G401.6 (cell line): ENCODE measurements around the gene FBXO5.
A peak's percentile ranks its signal among the peaks of the same experiment; 100 is the strongest.
"Not testable (repeated sequence)": the region's sequence is repeated elsewhere in the genome, so short reads cannot be mapped to it uniquely, and the experiment has no call there.

Experiments
- FAIRE-seq: peaks from 2 replicates; lab custom pipeline; 2012; peaks lifted over from hg19 to GRCh38; lab: Jason Lieb, UNC

The FBXO5 gene

DNA sequence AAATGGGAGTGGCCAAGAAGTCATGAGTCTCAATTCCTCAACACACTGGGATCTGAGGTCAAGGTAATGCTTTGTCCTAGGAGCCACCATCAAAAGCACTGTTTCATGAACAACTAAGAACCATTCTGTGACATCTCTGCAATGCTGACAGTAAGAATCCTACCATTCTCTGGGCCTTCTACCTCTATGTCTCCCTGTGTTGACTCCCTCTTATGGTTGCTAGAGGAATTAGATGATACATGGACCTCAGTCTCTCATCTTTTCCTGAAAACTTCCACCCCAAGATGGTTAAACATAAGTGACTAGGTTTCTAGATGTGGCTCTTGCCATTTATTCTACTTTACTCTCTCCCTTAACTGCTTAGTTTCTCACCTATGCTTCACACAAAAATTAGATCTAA lies 10.6 kb upstream of the FBXO5 start:
- FAIRE-seq, result no peak

- no peak for FAIRE-seq
Measured at GRCh38 chr6:152986978-152987377, 4.1 kb upstream of the FBXO5 start.

GRCh38 chr6:152985300-152985699 lies 2.5 kb upstream of the FBXO5 start:
- not testable (repeated sequence) for FAIRE-seq

DNA sequence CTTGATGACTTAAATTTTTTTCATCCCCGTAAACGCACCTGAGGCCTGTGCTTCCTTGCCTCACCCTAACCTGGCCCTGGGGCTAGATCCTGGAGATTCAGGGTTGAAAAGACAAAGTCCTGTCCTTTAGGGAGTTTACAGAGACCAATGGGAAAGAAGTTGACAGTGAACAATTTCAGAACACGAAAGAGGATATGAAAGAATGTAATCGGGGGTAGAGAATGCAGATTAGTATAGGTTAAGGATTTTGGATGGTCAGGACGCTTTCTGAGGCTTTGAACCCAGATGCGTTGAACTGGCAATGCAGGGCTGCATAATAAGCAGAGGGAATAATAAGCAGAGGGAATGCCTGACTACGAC lies 1.7 kb upstream of the FBXO5 start:
- FAIRE-seq, result no peak

- FAIRE-seq, result no peak
Measured at GRCh38 chr6:152983637-152984512, 1.0 kb upstream of the FBXO5 start.

DNA sequence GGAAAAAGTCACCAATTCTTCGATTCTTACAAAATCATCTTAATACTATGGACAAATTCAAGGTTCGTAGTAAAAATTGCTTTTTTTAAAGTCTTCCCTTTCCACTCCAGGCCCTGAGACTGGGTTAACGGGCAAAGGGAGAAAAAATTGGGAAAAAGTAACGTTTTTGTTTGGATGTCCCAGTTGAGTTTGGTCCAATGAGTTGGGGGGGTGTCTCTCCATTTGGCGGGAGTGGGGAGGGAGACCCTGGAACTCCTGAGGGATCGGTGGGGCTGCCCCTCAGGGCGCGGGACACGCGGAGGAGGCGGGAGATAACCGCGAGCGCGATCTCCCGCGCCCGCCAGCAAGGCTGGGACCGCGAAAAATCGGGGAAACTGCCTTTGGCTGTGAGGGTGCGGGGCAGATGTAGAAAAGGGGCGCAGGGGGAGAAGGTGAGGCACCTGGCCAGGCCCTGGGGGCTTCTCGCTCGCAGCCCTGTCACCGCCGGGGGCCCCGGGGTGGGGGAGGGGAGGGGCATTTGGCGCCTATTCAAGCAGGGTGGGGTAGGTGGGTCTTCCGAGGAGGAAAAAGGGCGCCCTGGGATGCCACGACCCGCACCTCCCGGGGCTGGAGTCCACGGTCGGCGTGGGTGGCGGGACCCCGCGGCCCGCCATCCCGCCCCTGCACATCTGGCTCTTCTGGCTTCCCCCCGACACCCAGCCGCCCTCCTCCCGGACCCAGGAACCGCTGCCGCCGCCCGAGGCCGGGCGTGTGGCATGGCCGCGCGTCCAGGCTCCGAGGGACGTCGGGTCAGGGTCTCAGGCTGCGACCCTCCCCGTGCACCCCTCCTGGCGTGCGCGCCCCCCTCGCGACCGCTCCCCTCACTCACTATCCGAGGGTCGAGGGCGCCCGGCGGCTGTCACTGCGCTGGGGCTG lies 595 bp downstream of the FBXO5 start:
- no peak for FAIRE-seq

DNA sequence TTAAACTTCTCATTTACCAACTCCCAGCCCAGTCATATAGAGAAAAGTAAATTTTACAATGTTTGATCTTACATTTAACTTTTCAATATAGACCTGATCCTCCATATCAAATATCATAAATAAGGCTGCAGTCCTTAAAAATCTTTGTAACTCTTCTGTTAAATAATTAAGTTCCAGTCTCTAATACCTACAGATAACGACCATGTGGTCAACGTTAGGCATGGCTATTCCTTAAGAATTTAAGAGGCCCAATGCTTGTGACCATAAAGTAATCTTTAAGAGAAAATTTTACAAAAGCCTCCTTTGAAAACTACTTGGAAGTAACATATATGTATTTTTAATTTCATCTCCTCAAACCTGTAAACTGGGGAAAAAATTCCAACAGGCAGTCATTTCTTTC lies 1.6 kb downstream of the FBXO5 start:
- no peak for FAIRE-seq

DNA sequence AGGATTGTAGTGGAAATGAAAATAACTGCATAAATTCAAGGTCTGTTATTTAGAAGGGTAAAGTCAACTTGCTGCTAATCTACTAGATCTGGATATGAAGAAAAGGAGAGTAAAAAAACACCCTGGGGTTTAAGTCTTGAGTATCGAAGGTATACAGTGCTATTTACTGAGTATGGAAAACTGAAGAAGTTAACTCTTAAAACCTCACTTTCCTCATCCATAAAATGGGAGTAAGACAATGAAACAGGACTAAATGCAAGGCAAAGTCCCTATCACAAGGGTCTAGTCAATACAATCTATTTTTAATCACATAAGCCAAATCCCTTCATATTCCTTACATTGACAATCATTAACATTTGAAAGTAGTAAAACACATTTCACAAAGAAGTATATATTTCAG lies 2.2 kb downstream of the FBXO5 start:
- FAIRE-seq, result no peak

DNA sequence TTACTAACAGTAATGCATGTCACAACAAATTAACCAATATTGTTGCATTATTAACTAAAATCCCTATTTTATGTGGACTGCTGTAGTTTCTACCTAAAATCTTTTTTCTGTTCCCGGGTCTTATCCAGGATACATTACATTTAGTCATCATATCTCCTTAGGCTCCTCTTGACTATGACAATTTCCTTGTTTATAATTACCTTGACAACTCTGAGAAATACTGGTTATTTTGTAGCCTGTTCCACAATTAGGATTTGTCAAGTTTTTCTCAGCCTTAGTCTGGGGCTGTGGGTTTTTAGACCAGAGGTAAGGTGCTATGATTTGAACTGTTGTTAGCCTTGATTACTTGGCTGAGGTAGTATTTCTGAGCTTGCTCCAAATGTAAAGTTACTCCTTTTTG lies 3.7 kb downstream of the FBXO5 start:
- FAIRE-seq, result no peak

- no peak for FAIRE-seq
Measured at GRCh38 chr6:152978058-152978457, 4.8 kb downstream of the FBXO5 start.

DNA sequence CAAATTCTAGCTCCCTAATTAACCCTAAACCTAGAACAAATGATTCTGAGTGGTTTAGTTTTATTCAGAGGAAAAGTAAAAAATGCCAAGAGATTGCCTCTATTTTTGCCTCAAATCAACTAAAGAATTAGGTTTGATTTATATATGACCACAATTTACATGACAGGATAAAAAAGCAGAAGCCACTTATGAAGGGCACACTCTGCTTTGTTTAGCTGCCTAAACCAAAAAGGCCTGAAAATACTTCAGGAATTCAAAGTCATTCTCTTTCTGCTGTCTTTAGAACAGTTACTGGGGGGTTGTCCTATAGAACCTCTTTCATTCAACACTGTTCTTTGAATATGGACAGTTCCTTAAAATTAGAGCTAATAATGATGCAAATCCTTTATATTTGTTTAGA lies 5.3 kb downstream of the FBXO5 start:
- FAIRE-seq, result no peak

DNA sequence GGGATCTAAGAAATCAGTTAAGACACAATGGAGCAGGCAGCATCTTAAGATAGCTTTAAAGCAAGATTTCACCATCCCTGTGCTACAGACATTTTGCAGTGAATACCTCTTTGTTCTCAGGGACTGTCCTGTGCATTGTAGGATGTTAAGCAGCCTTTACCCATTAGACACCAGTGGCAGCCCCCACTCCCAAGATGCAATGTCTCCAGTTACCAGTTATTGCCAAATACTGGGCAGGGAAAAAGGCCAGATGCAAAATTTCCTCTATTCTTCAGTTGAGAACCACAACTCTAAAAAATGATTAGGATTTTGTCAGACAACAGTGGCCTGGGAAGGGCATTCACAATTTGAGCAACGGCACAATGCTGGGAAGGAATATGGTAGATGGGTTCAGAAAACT lies 6.1 kb downstream of the FBXO5 start:
- FAIRE-seq, result no peak

DNA sequence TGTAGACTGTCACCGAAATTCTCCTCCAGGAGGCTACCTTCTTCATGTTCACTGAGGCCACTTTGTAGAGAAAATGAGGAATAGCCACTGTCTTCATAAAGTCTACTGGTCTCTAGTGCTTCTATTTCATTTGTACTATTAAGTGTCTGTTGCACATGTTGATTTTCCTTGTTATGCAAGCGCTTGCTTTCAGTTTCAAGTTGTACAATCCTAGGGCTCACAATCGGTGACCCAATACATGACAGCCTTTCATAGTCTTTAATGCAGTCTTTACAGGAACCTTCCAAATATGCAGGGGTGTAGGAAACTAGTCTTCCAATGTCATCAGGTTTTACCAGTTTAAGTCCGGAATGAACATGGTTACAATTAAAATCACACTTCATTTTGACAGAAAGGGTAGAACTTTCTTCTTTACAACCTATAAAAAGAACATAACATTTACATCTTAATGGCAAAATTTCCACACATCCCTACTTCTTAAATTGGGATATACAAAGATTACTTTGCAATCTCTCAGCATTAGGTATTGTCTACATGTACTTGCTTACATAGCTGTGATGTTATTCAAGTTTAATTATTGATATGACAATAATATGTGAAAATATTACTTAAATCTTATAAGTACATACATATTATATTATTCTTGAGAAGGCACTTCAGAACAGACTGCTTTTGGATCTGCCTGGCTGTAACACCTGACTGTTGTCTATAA lies 7.5 kb downstream of the FBXO5 start:
- FAIRE-seq, result no peak

DNA sequence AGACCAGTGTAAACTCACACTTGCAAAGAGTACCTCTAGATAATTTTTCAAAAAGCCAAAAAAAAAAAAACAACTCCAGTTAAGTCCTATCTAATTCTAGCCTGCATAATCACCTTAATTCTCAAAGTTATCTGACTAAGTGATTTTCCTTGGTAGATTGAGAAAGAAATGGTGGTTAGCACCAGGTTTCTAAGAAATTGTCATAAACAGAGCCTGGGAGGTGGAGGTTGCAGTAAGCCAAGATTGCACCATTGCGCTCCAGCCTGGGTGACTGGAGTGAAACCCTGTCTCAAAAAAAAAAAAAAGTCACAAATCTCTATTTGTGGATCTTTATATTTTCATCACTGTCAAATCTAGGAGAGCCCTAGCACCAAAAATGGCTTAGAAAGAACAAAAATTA lies 8.9 kb downstream of the FBXO5 start:
- no peak for FAIRE-seq

DNA sequence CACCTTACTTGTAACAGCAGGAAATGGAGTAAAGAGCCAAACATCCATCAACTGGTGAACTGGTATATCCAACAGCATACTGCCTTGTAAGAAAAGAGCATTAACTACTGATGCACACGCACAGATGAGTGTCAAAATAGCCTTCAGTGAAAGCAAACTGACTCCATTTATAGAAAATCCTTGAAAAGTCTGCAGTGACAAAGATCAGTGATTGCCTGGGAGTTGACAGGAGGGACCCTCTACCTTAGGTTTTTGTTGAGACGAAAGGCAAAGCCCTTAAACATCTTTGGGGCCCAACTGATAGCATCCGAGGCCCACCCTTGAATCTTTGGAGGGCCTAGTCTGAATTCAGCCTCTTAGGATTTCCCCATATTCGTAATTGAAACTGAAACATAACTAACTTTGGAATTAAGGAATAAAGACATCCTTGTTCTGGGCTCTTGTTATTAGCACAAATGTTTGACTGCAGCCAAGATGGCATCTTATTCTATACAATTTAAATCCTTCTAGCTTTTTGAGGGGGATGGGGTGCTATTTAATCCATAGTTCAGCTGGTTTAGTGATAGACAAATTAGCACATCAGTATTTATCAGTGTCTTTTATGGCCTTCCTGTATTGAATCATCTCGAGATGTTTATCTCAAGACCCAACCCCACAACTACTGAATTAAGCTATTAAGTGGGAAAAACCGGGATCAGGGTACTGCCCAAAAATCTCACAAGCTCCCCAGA lies 13.0 kb downstream of the FBXO5 start:
- FAIRE-seq, result no peak

- FAIRE-seq, result not testable (repeated sequence)
Measured at GRCh38 chr6:152966168-152966894, 16.5 kb downstream of the FBXO5 start.

DNA sequence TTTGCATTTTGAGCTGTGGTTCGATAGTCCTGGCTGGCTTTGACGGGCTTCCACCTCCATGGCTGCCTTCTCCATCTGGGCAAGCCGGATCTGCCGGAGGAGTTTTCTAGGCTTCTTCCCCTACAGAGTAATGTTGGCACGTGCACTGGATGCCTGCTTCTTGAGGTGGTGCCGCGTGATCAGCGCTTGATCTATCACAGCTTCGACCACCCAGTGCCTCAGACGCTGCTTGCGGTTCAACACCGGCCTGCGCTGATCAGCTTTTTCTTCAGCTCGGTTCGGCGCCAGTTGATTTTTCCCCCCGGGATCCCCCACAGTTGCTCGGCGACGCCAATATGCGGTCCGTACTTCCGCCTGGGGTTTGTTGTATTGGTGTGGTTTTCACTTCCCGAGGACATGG lies 23.5 kb downstream of the FBXO5 start:
- no peak for FAIRE-seq

GRCh38 chr6:152957796-152958195 lies 25.0 kb downstream of the FBXO5 start:
- no peak for FAIRE-seq

DNA sequence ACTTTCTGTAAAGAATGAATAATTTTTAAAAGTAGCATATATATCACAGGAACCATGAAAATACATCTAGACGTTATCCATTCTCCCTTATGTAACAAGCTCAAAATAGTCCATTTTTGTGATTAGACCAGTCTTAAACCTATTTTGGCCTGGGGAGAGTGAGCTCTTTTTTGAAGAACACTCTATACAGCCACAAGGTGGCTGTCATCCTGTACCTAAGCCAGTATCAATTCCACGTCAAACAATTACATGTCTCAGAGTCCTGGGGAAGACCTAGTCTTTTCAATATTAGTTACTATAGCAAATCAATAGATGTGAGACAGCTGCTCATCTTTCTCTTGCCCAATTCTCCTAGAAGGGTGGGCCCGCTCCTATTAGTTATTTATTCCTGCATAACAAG lies 28.4 kb downstream of the FBXO5 start:
- FAIRE-seq, result no peak

- FAIRE-seq, result peak; percentile 88
Measured at GRCh38 chr6:152952866-152953509, 29.9 kb downstream of the FBXO5 start.

DNA sequence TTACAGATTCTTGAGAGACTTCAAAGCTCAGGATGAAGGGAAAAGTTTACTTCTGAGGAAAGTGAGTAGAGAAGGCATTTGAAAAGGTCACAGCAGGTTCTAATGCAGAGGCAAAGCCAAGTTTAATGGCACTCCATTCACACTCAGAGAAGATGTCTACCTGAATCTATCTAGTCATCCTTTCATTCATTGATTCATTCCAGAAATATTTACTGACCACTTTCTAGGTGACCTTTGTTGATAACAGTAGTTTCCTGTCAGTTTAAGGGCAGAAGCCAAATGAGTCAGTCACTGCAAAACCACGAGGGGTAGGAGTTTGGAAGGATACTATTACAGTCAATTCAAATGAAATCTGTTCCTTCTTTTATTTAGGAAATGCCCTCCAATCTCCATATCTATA lies 30.8 kb downstream of the FBXO5 start:
- FAIRE-seq, result no peak
